Panc1 (cell line): ENCODE results near the gene XYLT1.

Source experiments
- POLR2AphosphoS5 ChIP-seq: IDR thresholded peaks from 2 replicates; pipeline ENCODE4 v1.6.1; 2012; ENCODE audit warnings: mild to moderate bottlenecking, low read depth, low read length, moderate library complexity
- TCF7L2 ChIP-seq: IDR thresholded peaks from 2 replicates; pipeline ENCODE4 v1.6.1; 2011; ENCODE audit warnings: mild to moderate bottlenecking, low read depth, low read length, inconsistent platforms
- TF ChIP-seq, protein P1 (sequence below): fragments of 450-650 bp; IDR thresholded peaks from 2 replicates; pipeline ENCODE4 v1.5.1; 2017; ENCODE audit warnings: mild to moderate bottlenecking
- TF ChIP-seq, protein P2 (sequence below), 2 experiments: IDR thresholded peaks; 2 replicates each; pipeline ENCODE4 v1.6.1; 2011 to 2012; ENCODE audit warnings: low read depth in 2 of 2, control low read depth in 1 of 2, low read length in 1 of 2, mild to moderate bottlenecking in 1 of 2, moderate library complexity in 1 of 2; ENCODE audit not compliant: insufficient read depth in 1 of 2

DNA sequence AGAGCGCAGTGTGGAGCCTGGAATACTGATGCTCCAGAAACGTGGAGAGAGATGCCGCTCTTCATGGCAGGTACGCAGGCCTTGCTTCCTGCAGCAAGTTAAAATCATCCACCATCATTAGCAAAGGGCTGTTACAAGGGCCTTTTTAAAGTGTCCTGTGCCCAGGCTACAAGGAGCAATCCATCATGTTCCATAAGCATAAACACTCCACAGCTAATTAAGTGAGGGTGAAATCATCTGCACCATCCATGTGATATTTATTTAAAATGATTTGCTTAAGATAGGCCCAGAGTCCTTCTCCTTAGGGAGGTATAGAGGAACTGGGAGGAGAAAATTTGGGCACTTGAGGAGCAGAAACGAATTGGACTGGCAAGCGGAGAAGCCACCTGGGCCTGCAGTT lies 372.1 kb downstream of the XYLT1 start:
- TF ChIP-seq, protein P1, sequence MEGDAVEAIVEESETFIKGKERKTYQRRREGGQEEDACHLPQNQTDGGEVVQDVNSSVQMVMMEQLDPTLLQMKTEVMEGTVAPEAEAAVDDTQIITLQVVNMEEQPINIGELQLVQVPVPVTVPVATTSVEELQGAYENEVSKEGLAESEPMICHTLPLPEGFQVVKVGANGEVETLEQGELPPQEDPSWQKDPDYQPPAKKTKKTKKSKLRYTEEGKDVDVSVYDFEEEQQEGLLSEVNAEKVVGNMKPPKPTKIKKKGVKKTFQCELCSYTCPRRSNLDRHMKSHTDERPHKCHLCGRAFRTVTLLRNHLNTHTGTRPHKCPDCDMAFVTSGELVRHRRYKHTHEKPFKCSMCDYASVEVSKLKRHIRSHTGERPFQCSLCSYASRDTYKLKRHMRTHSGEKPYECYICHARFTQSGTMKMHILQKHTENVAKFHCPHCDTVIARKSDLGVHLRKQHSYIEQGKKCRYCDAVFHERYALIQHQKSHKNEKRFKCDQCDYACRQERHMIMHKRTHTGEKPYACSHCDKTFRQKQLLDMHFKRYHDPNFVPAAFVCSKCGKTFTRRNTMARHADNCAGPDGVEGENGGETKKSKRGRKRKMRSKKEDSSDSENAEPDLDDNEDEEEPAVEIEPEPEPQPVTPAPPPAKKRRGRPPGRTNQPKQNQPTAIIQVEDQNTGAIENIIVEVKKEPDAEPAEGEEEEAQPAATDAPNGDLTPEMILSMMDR: no peak
- TF ChIP-seq, protein P2, sequence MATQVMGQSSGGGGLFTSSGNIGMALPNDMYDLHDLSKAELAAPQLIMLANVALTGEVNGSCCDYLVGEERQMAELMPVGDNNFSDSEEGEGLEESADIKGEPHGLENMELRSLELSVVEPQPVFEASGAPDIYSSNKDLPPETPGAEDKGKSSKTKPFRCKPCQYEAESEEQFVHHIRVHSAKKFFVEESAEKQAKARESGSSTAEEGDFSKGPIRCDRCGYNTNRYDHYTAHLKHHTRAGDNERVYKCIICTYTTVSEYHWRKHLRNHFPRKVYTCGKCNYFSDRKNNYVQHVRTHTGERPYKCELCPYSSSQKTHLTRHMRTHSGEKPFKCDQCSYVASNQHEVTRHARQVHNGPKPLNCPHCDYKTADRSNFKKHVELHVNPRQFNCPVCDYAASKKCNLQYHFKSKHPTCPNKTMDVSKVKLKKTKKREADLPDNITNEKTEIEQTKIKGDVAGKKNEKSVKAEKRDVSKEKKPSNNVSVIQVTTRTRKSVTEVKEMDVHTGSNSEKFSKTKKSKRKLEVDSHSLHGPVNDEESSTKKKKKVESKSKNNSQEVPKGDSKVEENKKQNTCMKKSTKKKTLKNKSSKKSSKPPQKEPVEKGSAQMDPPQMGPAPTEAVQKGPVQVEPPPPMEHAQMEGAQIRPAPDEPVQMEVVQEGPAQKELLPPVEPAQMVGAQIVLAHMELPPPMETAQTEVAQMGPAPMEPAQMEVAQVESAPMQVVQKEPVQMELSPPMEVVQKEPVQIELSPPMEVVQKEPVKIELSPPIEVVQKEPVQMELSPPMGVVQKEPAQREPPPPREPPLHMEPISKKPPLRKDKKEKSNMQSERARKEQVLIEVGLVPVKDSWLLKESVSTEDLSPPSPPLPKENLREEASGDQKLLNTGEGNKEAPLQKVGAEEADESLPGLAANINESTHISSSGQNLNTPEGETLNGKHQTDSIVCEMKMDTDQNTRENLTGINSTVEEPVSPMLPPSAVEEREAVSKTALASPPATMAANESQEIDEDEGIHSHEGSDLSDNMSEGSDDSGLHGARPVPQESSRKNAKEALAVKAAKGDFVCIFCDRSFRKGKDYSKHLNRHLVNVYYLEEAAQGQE (IDR thresholded peaks at IDR 0.05; ENCODE audit: insufficient read depth in 1 of 2, low read depth in 2 of 2, low read length in 1 of 2): no peak
- TF ChIP-seq POLR2AphosphoS5 (no peak), TCF7L2 (no peak)
